A172 (cell line): ENCODE measurements around the gene SCRN3. TPM values are rescaled to one million over a fixed set of nuclear protein-coding genes. Genes with fewer than 3 reads are reported as not detected.
"Not testable (repeated sequence)": the region's sequence is repeated elsewhere in the genome, so short reads cannot be mapped to it uniquely, and the experiment has no call there.

Experiments
- DNase-seq: peaks from one replicate; pipeline ENCODE4 v3.0.0-alpha.2; 2015; ENCODE audit warnings: low spot score
- total RNA-seq: library from RNA; depleted of rRNA; stranded (reverse); fragments of >200 nt; shearing (Covaris generic); gene quantifications from 2 replicates; pipeline ENCODE4 v1.2.3, GENCODE V29; 2014

Gene SCRN3
- total RNA-seq, 1 experiment from 2014 or later: 36.2 TPM

- DNase-seq: no peak
These were observed 8.1 kb downstream of the SCRN3 start for GRCh38 chr2:174403628-174404027.

- not testable (repeated sequence) for DNase-seq
These were observed 14.5 kb downstream of the SCRN3 start for GRCh38 chr2:174410039-174410438.

- no peak for DNase-seq
These were observed 16.7 kb downstream of the SCRN3 start for GRCh38 chr2:174412256-174412655.

- DNase-seq: no peak
These were observed 32.7 kb downstream of the SCRN3 start for GRCh38 chr2:174428214-174428613.

GRCh38 chr2:174430066-174430465, 34.5 kb downstream of the SCRN3 start:
- no peak for DNase-seq

- DNase-seq: no peak
These were observed 36.4 kb downstream of the SCRN3 start for GRCh38 chr2:174431902-174432301.

- DNase-seq: peak; percentile 7
These were observed 40.8 kb downstream of the SCRN3 start for GRCh38 chr2:174436351-174436750.

GRCh38 chr2:174438146-174438886, 42.8 kb downstream of the SCRN3 start:
- DNase-seq: no peak

- no peak for DNase-seq
These were observed 43.8 kb downstream of the SCRN3 start for GRCh38 chr2:174439323-174439722.

GRCh38 chr2:174439950-174440349, 44.4 kb downstream of the SCRN3 start:
- no peak for DNase-seq

- peak; percentile 84 for DNase-seq
These were observed 47.3 kb downstream of the SCRN3 start for GRCh38 chr2:174442546-174443510.

- DNase-seq: no peak
These were observed 49.2 kb downstream of the SCRN3 start for GRCh38 chr2:174444761-174445160.

GRCh38 chr2:174445248-174445647, 49.7 kb downstream of the SCRN3 start:
- no peak for DNase-seq

GRCh38 chr2:174446531-174446930, 51.0 kb downstream of the SCRN3 start:
- no peak for DNase-seq

GRCh38 chr2:174449033-174449432, 53.5 kb downstream of the SCRN3 start:
- no peak for DNase-seq

GRCh38 chr2:174450021-174450816, 54.7 kb downstream of the SCRN3 start:
- no peak for DNase-seq

- DNase-seq: no peak
These were observed 59.0 kb downstream of the SCRN3 start for GRCh38 chr2:174454566-174454965.

GRCh38 chr2:174461221-174461620, 65.7 kb downstream of the SCRN3 start:
- no peak for DNase-seq

GRCh38 chr2:174465327-174465726, 69.8 kb downstream of the SCRN3 start:
- peak; percentile 16 for DNase-seq

- DNase-seq: peak; percentile 18
These were observed 78.3 kb downstream of the SCRN3 start for GRCh38 chr2:174473796-174474195.

GRCh38 chr2:174477759-174478158, 82.2 kb downstream of the SCRN3 start:
- DNase-seq: no peak
